Measurements from ENCODE around the gene GSG1L. TPM values are rescaled to one million over a fixed set of nuclear protein-coding genes. Genes with fewer than 3 reads are reported as not detected.

GSG1L gene
- total RNA-seq (not detected), total RNA-seq (0 to 0.17 (median 0) reads per million in 29 experiments)
- not detected for total RNA-seq (2013)

GRCh38 chr16:28063591-28064061 lies at the start of gene GSG1L:
TSS of gene GSG1L (minus strand) at chr16:28063714. CDS start at chr16:28063424, 290 bp downstream.
- peak within 1 kb of the TSS in 1 of 3 donors; percentile 40 for H3K4me3 Mint-ChIP-seq

GRCh38 chr16:28112908-28113307 lies 49.4 kb upstream of the GSG1L start:
- 78% methylated on average over 10 of the region's 10 CpGs for WGBS (ENCODE audit: insufficient coverage)
- CTCF ChIA-PET = interaction anchor here (0.6 to 0.9 kb wide), 2 partner anchors 69 to 105 kb away, joined by 3 to 4 read pairs; no protein-coding TSS in a partner anchor
- H3K27me3 Mint-ChIP-seq = no peaks in the 10 kb centered on the region

More at GRCh38 chr16:28063591-28064061, at the start of gene GSG1L:
- Mint-ChIP-seq H3K27ac (no peak within 1 kb of the TSS), H3K27me3 (peaks cover 42 to 49% of the 10 kb centered on the region in 2 donors), H3K9me3 (no peaks in the 10 kb centered on the region), H3K36me3 (no peaks in the 10 kb centered on the region), H3K4me1 (peaks cover 2 to 11% (median 8%) of the 10 kb centered on the region in 3 donors)
- no peak for DNase-seq
- WGBS (ENCODE audit: insufficient coverage) = 2% methylated on average over 53 of the region's 54 CpGs
- ChIA-PET CTCF (no interaction called here), POLR2A (no interaction called here)
- Histone ChIP-seq H3K27ac (ENCODE audit: low read length) (no peak within 1 kb of the TSS), H3K4me1 (ENCODE audit: control insufficient read depth in 1 of 2, extremely low read depth in 1 of 2, insufficient read depth in 2 of 2, low read length in 2 of 2) (peaks cover 0 to 4% of the 10 kb centered on the region in 2 experiments), H3K4me3 (ENCODE audit: control insufficient read depth in 1 of 2, extremely low read depth in 1 of 2, low read length in 1 of 2) (no peak within 1 kb of the TSS), H3K9me3 (no peaks in the 10 kb centered on the region), H3K27me3 (replicated peaks in 1 of 2; ENCODE audit: control insufficient read depth in 2 of 2, extremely low read depth in 1 of 2, insufficient read depth in 2 of 2, low read length in 1 of 2) (peaks cover 9 to 64% of the 10 kb centered on the region in 2 experiments), H3K36me3 (ENCODE audit: control insufficient read depth in 2 of 2, extremely low read depth in 1 of 2, insufficient read depth in 1 of 2, low read length in 1 of 2) (no peaks in the 10 kb centered on the region)
- ATAC-seq (replicated peaks in 1 of 4) = peak in 2 of 4 experiments; percentile 26 to 45

GRCh38 chr16:28110977-28111376 lies 47.5 kb upstream of the GSG1L start:
- Histone ChIP-seq H3K9me3 (no peaks in the 10 kb centered on the region), H3K36me3 (ENCODE audit: control insufficient read depth in 2 of 2, extremely low read depth in 1 of 2, insufficient read depth in 1 of 2, low read length in 1 of 2) (peaks cover 20 to 92% of the 10 kb centered on the region in 2 donors), H3K27ac (ENCODE audit: low read length) (no peak overlapping the region), H3K4me1 (ENCODE audit: control insufficient read depth in 1 of 2, extremely low read depth in 1 of 2, insufficient read depth in 2 of 2, low read length in 2 of 2) (peaks cover 0 to 4% of the 10 kb centered on the region in 2 experiments), H3K27me3 (replicated peaks in 1 of 2; ENCODE audit: control insufficient read depth in 2 of 2, extremely low read depth in 1 of 2, insufficient read depth in 2 of 2, low read length in 1 of 2) (no peaks in the 10 kb centered on the region), H3K4me3 (ENCODE audit: control insufficient read depth in 1 of 2, extremely low read depth in 1 of 2, low read length in 1 of 2) (no peak overlapping the region)
- no CpG with 5 or more reads among the region's 2 CpGs for WGBS (ENCODE audit: insufficient coverage)
- CTCF ChIA-PET = no interaction called here
- POLR2A ChIA-PET = interaction anchor here in 1 of 2 donors (0.6 to 0.7 kb wide), 2 partner anchors 36 to 249 kb away, joined by 3 to 5 read pairs; no protein-coding TSS in a partner anchor
- DNase-seq = no peak
- Mint-ChIP-seq H3K9me3 (no peaks in the 10 kb centered on the region), H3K4me3 (no peak overlapping the region), H3K27me3 (no peaks in the 10 kb centered on the region), H3K4me1 (peaks cover 11 to 18% (median 12%) of the 10 kb centered on the region in 3 donors), H3K27ac (peak overlapping the region; percentile 41 to 52), H3K36me3 (peaks cover 68% of the 10 kb centered on the region)
- ATAC-seq (replicated peaks in 1 of 4) = no peak

More at GRCh38 chr16:28112908-28113307, 49.4 kb upstream of the GSG1L start:
- H3K4me3 Mint-ChIP-seq = no peak overlapping the region
- H3K27me3 ChIP-seq (replicated peaks in 1 of 2; ENCODE audit: control insufficient read depth in 2 of 2, extremely low read depth in 1 of 2, insufficient read depth in 2 of 2, low read length in 1 of 2) = no peaks in the 10 kb centered on the region
- peak overlapping the region; percentile 15 to 59 for H3K27ac Mint-ChIP-seq
- H3K27ac ChIP-seq (ENCODE audit: low read length) = no peak overlapping the region
- no peaks in the 10 kb centered on the region for H3K9me3 ChIP-seq
- H3K9me3 Mint-ChIP-seq = no peaks in the 10 kb centered on the region
- peaks cover 63% of the 10 kb centered on the region for H3K36me3 Mint-ChIP-seq
- H3K4me1 ChIP-seq (ENCODE audit: control insufficient read depth in 1 of 2, extremely low read depth in 1 of 2, insufficient read depth in 2 of 2, low read length in 2 of 2) = peaks cover 0 to 4% of the 10 kb centered on the region in 2 experiments
- no peak for DNase-seq
- ATAC-seq (replicated peaks in 1 of 4) = no peak
- POLR2A ChIA-PET = interaction anchor here in 1 of 2 donors (0.6 kb wide), 1 partner anchor 11 kb away, joined by 5 read pairs; no protein-coding TSS in a partner anchor
- peaks cover 20 to 87% of the 10 kb centered on the region in 2 donors for H3K36me3 ChIP-seq (ENCODE audit: control insufficient read depth in 2 of 2, extremely low read depth in 1 of 2, insufficient read depth in 1 of 2, low read length in 1 of 2)
- peaks cover 12 to 18% (median 13%) of the 10 kb centered on the region in 3 donors for H3K4me1 Mint-ChIP-seq
- no peak overlapping the region for H3K4me3 ChIP-seq (ENCODE audit: control insufficient read depth in 1 of 2, extremely low read depth in 1 of 2, low read length in 1 of 2)

- H3K4me1 Mint-ChIP-seq = peaks cover 11 to 18% (median 12%) of the 10 kb centered on the region in 3 donors
- 100% methylated on average over 3 of the region's 5 CpGs for WGBS (ENCODE audit: insufficient coverage)
- POLR2A ChIA-PET = interaction anchor here in 1 of 2 donors (0.6 to 0.7 kb wide), 2 partner anchors 36 to 248 kb away, joined by 3 to 5 read pairs; no protein-coding TSS in a partner anchor
- no peaks in the 10 kb centered on the region for H3K27me3 Mint-ChIP-seq
- H3K36me3 Mint-ChIP-seq = peaks cover 68% of the 10 kb centered on the region
- Histone ChIP-seq H3K36me3 (ENCODE audit: control insufficient read depth in 2 of 2, extremely low read depth in 1 of 2, insufficient read depth in 1 of 2, low read length in 1 of 2) (peaks cover 20 to 94% of the 10 kb centered on the region in 2 donors), H3K27me3 (replicated peaks in 1 of 2; ENCODE audit: control insufficient read depth in 2 of 2, extremely low read depth in 1 of 2, insufficient read depth in 2 of 2, low read length in 1 of 2) (no peaks in the 10 kb centered on the region), H3K27ac (ENCODE audit: low read length) (no peak overlapping the region), H3K4me3 (ENCODE audit: control insufficient read depth in 1 of 2, extremely low read depth in 1 of 2, low read length in 1 of 2) (no peak overlapping the region), H3K4me1 (ENCODE audit: control insufficient read depth in 1 of 2, extremely low read depth in 1 of 2, insufficient read depth in 2 of 2, low read length in 2 of 2) (peaks cover 0 to 4% of the 10 kb centered on the region in 2 experiments), H3K9me3 (no peaks in the 10 kb centered on the region)
- H3K4me3 Mint-ChIP-seq = no peak overlapping the region
- ATAC-seq (replicated peaks in 1 of 4) (no peak), DNase-seq (peak in 1 of 35 experiments; percentile 10)
- peak overlapping the region; percentile 41 to 52 for H3K27ac Mint-ChIP-seq
- CTCF ChIA-PET = no interaction called here
- H3K9me3 Mint-ChIP-seq = no peaks in the 10 kb centered on the region
These were observed 47.0 kb upstream of the GSG1L start for GRCh38 chr16:28110479-28110878.

GRCh38 chr16:28110074-28110473 lies 46.6 kb upstream of the GSG1L start:
- 38% methylated on average over 1 of the region's 3 CpGs for WGBS (ENCODE audit: insufficient coverage)
- no peak overlapping the region for H3K4me3 ChIP-seq (ENCODE audit: control insufficient read depth in 1 of 2, extremely low read depth in 1 of 2, low read length in 1 of 2)
- H3K4me1 ChIP-seq (ENCODE audit: control insufficient read depth in 1 of 2, extremely low read depth in 1 of 2, insufficient read depth in 2 of 2, low read length in 2 of 2) = peaks cover 0 to 4% of the 10 kb centered on the region in 2 experiments
- DNase-seq (no peak), ATAC-seq (replicated peaks in 1 of 4) (no peak)
- peaks cover 20 to 94% of the 10 kb centered on the region in 2 donors for H3K36me3 ChIP-seq (ENCODE audit: control insufficient read depth in 2 of 2, extremely low read depth in 1 of 2, insufficient read depth in 1 of 2, low read length in 1 of 2)
- peaks cover 11 to 18% (median 12%) of the 10 kb centered on the region in 3 donors for H3K4me1 Mint-ChIP-seq
- no peaks in the 10 kb centered on the region for H3K9me3 Mint-ChIP-seq
- no peaks in the 10 kb centered on the region for H3K9me3 ChIP-seq
- no peaks in the 10 kb centered on the region for H3K27me3 ChIP-seq (replicated peaks in 1 of 2; ENCODE audit: control insufficient read depth in 2 of 2, extremely low read depth in 1 of 2, insufficient read depth in 2 of 2, low read length in 1 of 2)
- POLR2A ChIA-PET = interaction anchor here in 1 of 2 donors (0.7 kb wide), 1 partner anchor 248 kb away, joined by 3 read pairs; no protein-coding TSS in a partner anchor
- no peak overlapping the region for H3K27ac ChIP-seq (ENCODE audit: low read length)
- peak overlapping the region in 1 of 2 donors; percentile 41 for H3K27ac Mint-ChIP-seq
- no peak overlapping the region for H3K4me3 Mint-ChIP-seq
- H3K27me3 Mint-ChIP-seq = no peaks in the 10 kb centered on the region
- peaks cover 70% of the 10 kb centered on the region for H3K36me3 Mint-ChIP-seq
- CTCF ChIA-PET = no interaction called here

- no peak for DNase-seq
- ATAC-seq (replicated peaks in 1 of 4) = no peak
- H3K27me3 ChIP-seq (replicated peaks in 1 of 2; ENCODE audit: control insufficient read depth in 2 of 2, extremely low read depth in 1 of 2, insufficient read depth in 2 of 2, low read length in 1 of 2) = no peaks in the 10 kb centered on the region
- H3K36me3 ChIP-seq (ENCODE audit: control insufficient read depth in 2 of 2, extremely low read depth in 1 of 2, insufficient read depth in 1 of 2, low read length in 1 of 2) = peaks cover 29 to 96% of the 10 kb centered on the region in 2 donors
- no peak overlapping the region for H3K27ac Mint-ChIP-seq
- CTCF ChIA-PET = no interaction called here
- WGBS (ENCODE audit: insufficient coverage) = 83% methylated on average over 8 of the region's 12 CpGs
- POLR2A ChIA-PET = no interaction called here
- H3K27me3 Mint-ChIP-seq = no peaks in the 10 kb centered on the region
- H3K4me3 ChIP-seq (ENCODE audit: control insufficient read depth in 1 of 2, extremely low read depth in 1 of 2, low read length in 1 of 2) = no peak overlapping the region
- no peak overlapping the region for H3K4me3 Mint-ChIP-seq
- H3K4me1 Mint-ChIP-seq = peaks cover 11 to 18% (median 12%) of the 10 kb centered on the region in 3 donors
- peaks cover 74% of the 10 kb centered on the region for H3K36me3 Mint-ChIP-seq
- no peaks in the 10 kb centered on the region for H3K9me3 Mint-ChIP-seq
- no peak overlapping the region for H3K27ac ChIP-seq (ENCODE audit: low read length)
- peaks cover 0 to 4% of the 10 kb centered on the region in 2 experiments for H3K4me1 ChIP-seq (ENCODE audit: control insufficient read depth in 1 of 2, extremely low read depth in 1 of 2, insufficient read depth in 2 of 2, low read length in 2 of 2)
- H3K9me3 ChIP-seq = no peaks in the 10 kb centered on the region
These were observed 45.2 kb upstream of the GSG1L start for GRCh38 chr16:28108590-28109247.
